DMS79 (cell line): Measurements from ENCODE around the gene TBC1D3B.
A peak's percentile ranks its signal among the peaks of the same experiment; 100 is the strongest.
"Not testable (repeated sequence)": the region's sequence is repeated elsewhere in the genome, so short reads cannot be mapped to it uniquely, and the experiment has no call there.

ENCODE experiments used
- DNase-seq: peaks from one replicate; lab custom pipeline; 2025; lab: John Stamatoyannopoulos, UW

TBC1D3B gene

GRCh38 chr17:36181446-36182175 is 5.2 kb upstream of the TBC1D3B start:
- not testable (repeated sequence) for DNase-seq

GRCh38 chr17:36168836-36169235 is 7.6 kb downstream of the TBC1D3B start:
- DNase-seq, result not testable (repeated sequence)

- DNase-seq, result no peak
These were observed 22.4 kb downstream of the TBC1D3B start for GRCh38 chr17:36153895-36154610.

GRCh38 chr17:36152639-36153120 is 23.8 kb downstream of the TBC1D3B start:
- DNase-seq, result no peak

- no peak for DNase-seq
These were observed 24.4 kb downstream of the TBC1D3B start for GRCh38 chr17:36151891-36152638.

- DNase-seq, result no peak
These were observed 27.1 kb downstream of the TBC1D3B start for GRCh38 chr17:36149296-36149820.

- DNase-seq, result peak; percentile 23
These were observed 27.7 kb downstream of the TBC1D3B start for GRCh38 chr17:36148559-36149295.

GRCh38 chr17:36147601-36148000 is 28.8 kb downstream of the TBC1D3B start:
- DNase-seq, result no peak

- DNase-seq, result no peak
These were observed 31.3 kb downstream of the TBC1D3B start for GRCh38 chr17:36144981-36145729.

- DNase-seq, result no peak
These were observed 32.4 kb downstream of the TBC1D3B start for GRCh38 chr17:36144014-36144413.

GRCh38 chr17:36142806-36143205 is 33.6 kb downstream of the TBC1D3B start:
- no peak for DNase-seq

- no peak for DNase-seq
These were observed 34.2 kb downstream of the TBC1D3B start for GRCh38 chr17:36142235-36142634.

- peak; percentile 27 for DNase-seq
These were observed 40.0 kb downstream of the TBC1D3B start for GRCh38 chr17:36136439-36136838.

- DNase-seq, result no peak
These were observed 40.4 kb downstream of the TBC1D3B start for GRCh38 chr17:36136036-36136435.

- no peak for DNase-seq
These were observed 41.0 kb downstream of the TBC1D3B start for GRCh38 chr17:36135465-36135864.

- peak; percentile 61 for DNase-seq
These were observed 42.7 kb downstream of the TBC1D3B start for GRCh38 chr17:36133602-36134236.

- DNase-seq, result no peak
These were observed 44.0 kb downstream of the TBC1D3B start for GRCh38 chr17:36132421-36132831.

- no peak for DNase-seq
These were observed 44.5 kb downstream of the TBC1D3B start for GRCh38 chr17:36131931-36132330.

GRCh38 chr17:36131421-36131820 is 45.0 kb downstream of the TBC1D3B start:
- DNase-seq, result no peak

GRCh38 chr17:36130346-36130745 is 46.1 kb downstream of the TBC1D3B start:
- DNase-seq, result no peak
